Stimulated activated CD8-positive, alpha-beta memory T cell treated with anti-CD3 and anti-CD28 coated beads, Interleukin-15, amount 100 ng/mL, for 1 hour (primary cell): ENCODE data around the gene HSD17B1.
"Not testable (repeated sequence)": the region's sequence is repeated elsewhere in the genome, so short reads cannot be mapped to it uniquely, and the experiment has no call there.

ENCODE experiments used
- DNase-seq: peaks from one replicate; pipeline ENCODE4 v3.0.0-alpha.2; 2020; ENCODE audit warnings: low read depth

HSD17B1 gene

GRCh38 chr17:42552736-42553135, at the start of gene HSD17B1:
HSD17B1 (plus strand) TSS chr17:42552923; CDS start chr17:42552934, 11 bp downstream.
- DNase-seq = not testable (repeated sequence)

- DNase-seq = no peak
Observed at GRCh38 chr17:42502926-42503325, 49.8 kb upstream of the HSD17B1 start.

DNA sequence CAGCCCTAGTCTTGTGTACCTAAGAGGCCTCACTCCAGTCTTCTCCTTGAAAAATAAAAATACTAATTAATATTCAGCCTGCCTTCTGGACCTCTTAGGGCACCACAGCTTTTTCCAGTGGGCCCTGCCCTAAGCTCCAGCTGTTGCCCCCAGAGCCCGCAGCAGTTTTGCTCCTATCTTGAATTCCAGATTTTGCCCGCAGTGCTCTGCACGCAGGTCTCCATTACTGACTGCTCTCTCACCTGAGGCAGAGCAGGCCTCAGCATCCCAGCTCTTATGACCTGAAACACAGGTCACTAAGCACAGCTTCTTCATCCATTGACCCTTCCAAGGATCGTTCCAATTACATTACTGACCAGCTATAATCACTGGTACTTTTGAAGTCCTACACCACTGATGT, 45.1 kb upstream of the HSD17B1 start:
- no peak for DNase-seq

GRCh38 chr17:42508426-42509165, 44.1 kb upstream of the HSD17B1 start:
- DNase-seq = no peak

GRCh38 chr17:42509409-42509808, 43.3 kb upstream of the HSD17B1 start:
- DNase-seq = no peak

DNA sequence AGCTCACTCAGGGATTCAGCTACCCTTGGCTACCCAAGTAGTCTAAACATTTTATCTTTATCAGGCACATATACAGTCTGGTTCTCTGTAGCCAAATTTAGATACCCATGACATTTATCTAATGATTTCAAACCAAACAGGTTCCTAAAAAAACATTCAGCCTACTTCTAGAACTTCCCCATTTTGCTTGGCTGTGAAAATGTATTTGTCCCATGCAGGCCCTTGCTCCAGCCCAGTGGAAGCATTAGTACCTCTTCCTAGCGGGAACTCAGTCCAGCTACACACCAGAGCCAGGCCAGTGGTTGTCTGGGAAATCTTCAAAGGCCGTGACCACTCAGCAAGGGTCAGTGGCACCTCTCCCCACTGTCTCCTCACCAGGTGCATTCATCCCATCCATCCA, 42.9 kb upstream of the HSD17B1 start:
- no peak for DNase-seq

DNA sequence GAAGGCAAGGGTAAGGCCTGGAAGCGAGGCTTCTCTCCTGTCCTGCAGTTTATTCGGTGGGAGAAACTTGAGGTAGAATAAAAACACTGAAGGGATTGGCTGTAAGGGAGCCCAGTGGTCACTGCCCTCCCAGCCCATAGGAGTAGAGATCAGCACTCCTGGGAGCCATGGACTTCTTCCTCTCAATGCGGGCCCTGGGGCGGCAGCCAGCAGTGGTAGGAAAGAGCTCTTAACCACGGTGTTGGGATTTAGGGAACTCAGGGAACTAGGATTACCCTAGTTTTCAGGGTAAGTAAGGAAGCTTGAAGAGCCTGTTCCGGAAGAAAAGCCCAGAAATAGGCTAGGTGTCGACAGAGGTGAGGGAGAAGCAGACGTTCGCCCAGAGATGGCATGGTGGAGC, 40.5 kb upstream of the HSD17B1 start:
- DNase-seq = no peak

- DNase-seq = no peak
Observed at GRCh38 chr17:42512733-42513251, 39.9 kb upstream of the HSD17B1 start.

GRCh38 chr17:42513686-42514085, 39.0 kb upstream of the HSD17B1 start:
- DNase-seq = no peak

DNA sequence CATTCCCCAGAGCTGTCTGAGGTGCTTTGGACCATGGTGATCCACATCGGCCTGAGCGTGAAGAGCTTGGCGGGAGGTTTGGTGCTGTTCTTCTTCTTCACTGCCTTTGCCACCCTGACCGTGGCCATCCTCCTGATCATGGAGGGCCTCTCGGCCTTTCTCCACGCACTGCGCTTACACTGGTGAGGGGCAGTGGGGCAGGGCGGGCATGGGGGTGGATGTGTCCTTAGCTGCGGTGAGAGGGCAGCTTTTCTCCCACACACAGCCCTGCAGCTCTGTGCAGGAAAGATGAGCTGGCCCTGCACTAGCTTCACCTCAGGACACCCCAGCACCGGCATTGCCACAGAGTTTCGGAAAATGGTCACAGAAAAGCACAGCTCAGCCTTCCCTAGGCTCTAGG, 38.4 kb upstream of the HSD17B1 start:
- no peak for DNase-seq

GRCh38 chr17:42514867-42515266, 37.9 kb upstream of the HSD17B1 start:
- no peak for DNase-seq

GRCh38 chr17:42517516-42517915, 35.2 kb upstream of the HSD17B1 start:
- peak; percentile 78 for DNase-seq

GRCh38 chr17:42518046-42518754, 34.5 kb upstream of the HSD17B1 start:
- DNase-seq = no peak

- no peak for DNase-seq
Observed at GRCh38 chr17:42518755-42519545, 33.8 kb upstream of the HSD17B1 start.

GRCh38 chr17:42519546-42520491, 32.9 kb upstream of the HSD17B1 start:
- no peak for DNase-seq

GRCh38 chr17:42520540-42520951, 32.2 kb upstream of the HSD17B1 start:
- DNase-seq = no peak

GRCh38 chr17:42521036-42521435, 31.7 kb upstream of the HSD17B1 start:
- DNase-seq = no peak

GRCh38 chr17:42521666-42522262, 31.0 kb upstream of the HSD17B1 start:
- no peak for DNase-seq

- no peak for DNase-seq
Observed at GRCh38 chr17:42522263-42522790, 30.4 kb upstream of the HSD17B1 start.

GRCh38 chr17:42522798-42523278, 29.9 kb upstream of the HSD17B1 start:
- DNase-seq = no peak

- no peak for DNase-seq
Observed at GRCh38 chr17:42525221-42525620, 27.5 kb upstream of the HSD17B1 start.
